ENCODE results near the gene L1CAM.
"Not testable (repeated sequence)": the region's sequence is repeated elsewhere in the genome, so short reads cannot be mapped to it uniquely, and the experiment has no call there.

L1CAM gene

GRCh38 chrX:153827903-153828302 is 58.1 kb downstream of the L1CAM start:
- no peak for DNase-seq

- DNase-seq: no peak
These were observed 59.0 kb downstream of the L1CAM start for GRCh38 chrX:153827016-153827415.

GRCh38 chrX:153825042-153825441 is 60.9 kb downstream of the L1CAM start:
- DNase-seq: no peak

- DNase-seq: no peak
These were observed 61.6 kb downstream of the L1CAM start for GRCh38 chrX:153824348-153824747.

GRCh38 chrX:153821066-153821465 is 64.9 kb downstream of the L1CAM start:
- no peak for DNase-seq

- no peak for DNase-seq
These were observed 65.4 kb downstream of the L1CAM start for GRCh38 chrX:153820601-153821000.

- no peak for DNase-seq
These were observed 66.5 kb downstream of the L1CAM start for GRCh38 chrX:153819384-153820040.

GRCh38 chrX:153818571-153819383 is 67.2 kb downstream of the L1CAM start:
- DNase-seq: peak; percentile 68

- DNase-seq: not testable (repeated sequence)
These were observed 67.9 kb downstream of the L1CAM start for GRCh38 chrX:153818064-153818463.

- no peak for DNase-seq
These were observed 68.9 kb downstream of the L1CAM start for GRCh38 chrX:153816831-153817690.

- peak; percentile 13 for DNase-seq
These were observed 71.2 kb downstream of the L1CAM start for GRCh38 chrX:153814591-153815315.

GRCh38 chrX:153813161-153813560 is 72.8 kb downstream of the L1CAM start:
- DNase-seq: no peak

- no peak for DNase-seq
These were observed 73.8 kb downstream of the L1CAM start for GRCh38 chrX:153812220-153812619.
